HTERT RPE-1 (cell line): ENCODE data around the gene THRB.

Experiments
- in situ Hi-C: fragments of 300-500 bp; cut with MboI; formaldehyde crosslinking; loops from 4 replicates; pipeline ENCODE4 v1.14.3; 2020; ENCODE audit warnings: low sequenced_read_pairs

THRB gene

GRCh38 chr3:24240306-24240705, 254.3 kb downstream of the THRB start:
- in situ Hi-C loops: no loop called here

- in situ Hi-C loops: no loop called here
These were observed 256.5 kb downstream of the THRB start for GRCh38 chr3:24237971-24238706.

GRCh38 chr3:24235121-24235520, 259.5 kb downstream of the THRB start:
- in situ Hi-C loops: no loop called here

- in situ Hi-C loops: no loop called here
These were observed 261.9 kb downstream of the THRB start for GRCh38 chr3:24232784-24233183.

GRCh38 chr3:24229468-24230221, 265.0 kb downstream of the THRB start:
- in situ Hi-C loops: no loop called here

- in situ Hi-C loops: no loop called here
These were observed 267.0 kb downstream of the THRB start for GRCh38 chr3:24227635-24228034.

GRCh38 chr3:24226397-24226796, 268.3 kb downstream of the THRB start:
- in situ Hi-C loops: no loop called here

GRCh38 chr3:24225385-24225950, 269.2 kb downstream of the THRB start:
- in situ Hi-C loops: no loop called here

GRCh38 chr3:24224666-24225384, 269.8 kb downstream of the THRB start:
- in situ Hi-C loops: no loop called here

- in situ Hi-C loops: no loop called here
These were observed 272.4 kb downstream of the THRB start for GRCh38 chr3:24222165-24222805.

- in situ Hi-C loops: no loop called here
These were observed 273.6 kb downstream of the THRB start for GRCh38 chr3:24220859-24221657.

GRCh38 chr3:24215502-24215901, 279.1 kb downstream of the THRB start:
- in situ Hi-C loops: no loop called here

GRCh38 chr3:24211381-24211780, 283.3 kb downstream of the THRB start:
- in situ Hi-C loops: no loop called here

- in situ Hi-C loops: no loop called here
These were observed 292.6 kb downstream of the THRB start for GRCh38 chr3:24202071-24202470.

GRCh38 chr3:24201301-24201700, 293.3 kb downstream of the THRB start:
- in situ Hi-C loops: no loop called here

GRCh38 chr3:24199775-24200247, 294.8 kb downstream of the THRB start:
- in situ Hi-C loops: no loop called here

- in situ Hi-C loops: no loop called here
These were observed 295.4 kb downstream of the THRB start for GRCh38 chr3:24199300-24199699.

GRCh38 chr3:24198728-24199127, 295.9 kb downstream of the THRB start:
- in situ Hi-C loops: no loop called here

- in situ Hi-C loops: no loop called here
These were observed 296.8 kb downstream of the THRB start for GRCh38 chr3:24197809-24198208.

GRCh38 chr3:24196526-24196925, 298.1 kb downstream of the THRB start:
- in situ Hi-C loops: no loop called here
